BLaER1 treated with 17β-estradiol and CSF1 and Interleukin-3, amounts not matched to agents 10 nM and 100 nM (cell line): Measurements from ENCODE around the gene LRRC47.

Experiments
- H3K27ac ChIP-seq, 11 experiments: shearing (Covaris generic); formaldehyde crosslinking; 2 replicates each; pipeline ENCODE4 v1.8.1; 2022
- H3K27me3 ChIP-seq, 11 experiments: shearing (Covaris generic); formaldehyde crosslinking; 2 replicates each; pipeline ENCODE4 v1.8.1; 2022
- H3K36me3 ChIP-seq, 11 experiments: shearing (Covaris generic); formaldehyde crosslinking; 2 replicates each; pipeline ENCODE4 v1.8.1; 2022
- H3K4me1 ChIP-seq, 10 experiments: shearing (Covaris generic); formaldehyde crosslinking; 2 replicates each; pipeline ENCODE4 v1.8.1; 2022
- H3K4me2 ChIP-seq, 11 experiments: shearing (Covaris generic); formaldehyde crosslinking; 2 replicates each; pipeline ENCODE4 v1.8.1; 2022
- H3K4me3 ChIP-seq, 10 experiments: shearing (Covaris generic); formaldehyde crosslinking; 2 replicates each; pipeline ENCODE4 v1.8.1; 2022
- H3K9ac ChIP-seq, 11 experiments: shearing (Covaris generic); formaldehyde crosslinking; 2 replicates each; pipeline ENCODE4 v1.8.1; 2022
- H3K9me3 ChIP-seq, 11 experiments: shearing (Covaris generic); formaldehyde crosslinking; replicated peaks in 1 of 11; 2 replicates each; pipeline ENCODE4 v1.8.1; 2022
- H4K20me1 ChIP-seq, 11 experiments: shearing (Covaris generic); formaldehyde crosslinking; 2 replicates each; pipeline ENCODE4 v1.8.1; 2022
- Cebpa-rat ChIP-seq, 11 experiments: shearing (Covaris generic); IDR thresholded peaks; 2 replicates each; pipeline ENCODE4 v1.8.1; 2022

LRRC47 gene

GRCh38 chr1:3746389-3746829 lies 49.9 kb downstream of the LRRC47 start:
- peak overlapping the region; percentile 40 to 81 (median 73); a peak in 17 of 22 replicates for H3K27ac ChIP-seq
- H3K4me3 ChIP-seq, result peak overlapping the region; percentile 57 to 86 (median 76)
- no peaks in the 10 kb centered on the region for H3K9me3 ChIP-seq

DNA sequence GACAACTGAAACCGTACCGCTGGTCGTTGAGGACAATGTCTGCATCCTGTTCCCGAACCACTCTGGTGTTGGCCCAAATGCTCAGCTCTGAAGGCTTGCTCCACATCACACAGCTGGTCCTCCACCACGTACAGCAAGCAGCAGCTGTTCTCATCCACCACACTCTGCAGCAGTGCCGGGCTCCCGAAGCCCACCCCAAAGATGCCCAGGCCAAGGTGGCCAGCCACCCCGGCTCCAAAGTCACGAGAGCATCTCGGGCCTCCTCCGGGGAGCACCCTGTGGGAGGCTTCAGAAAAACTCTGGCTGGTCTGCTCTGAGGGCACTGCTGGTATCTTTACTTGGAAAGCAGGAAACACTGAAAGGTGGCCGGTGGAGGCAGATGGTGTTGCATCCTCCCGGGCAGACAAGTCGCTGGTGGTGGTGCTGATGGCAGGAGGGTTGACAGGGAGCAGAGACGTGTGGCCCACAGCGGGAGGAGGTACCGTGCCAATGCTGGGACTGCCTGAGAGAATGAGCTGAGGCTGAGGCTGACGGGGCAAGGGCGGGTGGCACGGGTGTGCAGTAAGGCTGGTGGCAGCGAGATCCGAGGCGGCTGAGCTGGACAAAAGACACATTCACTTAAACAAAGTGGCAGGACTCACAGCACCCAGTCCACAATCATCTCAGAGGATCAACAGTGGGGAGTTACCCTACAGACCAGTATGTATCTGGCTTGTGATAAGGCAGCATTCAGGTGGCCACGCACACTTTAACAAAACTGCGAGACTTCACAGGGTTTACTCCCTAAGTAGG lies 50.5 kb downstream of the LRRC47 start:
- peak overlapping the region in 9 of 10 experiments; percentile 57 to 86 (median 76); a peak in 11 of 20 replicates for H3K4me3 ChIP-seq
- H3K9me3 ChIP-seq, result no peaks in the 10 kb centered on the region
- peak overlapping the region; percentile 81 to 100 (median 99) for H3K4me2 ChIP-seq
- TF ChIP-seq Cebpa-rat (IDR thresholded peaks at IDR 0.05), result no peak
- H3K9ac ChIP-seq, result peak overlapping the region in 6 of 11 experiments; percentile 15 to 85 (median 84); a peak in 8 of 22 replicates
- peaks cover 20 to 44% (median 36%) of the 10 kb centered on the region in 10 experiments for H3K4me1 ChIP-seq
- no peaks in the 10 kb centered on the region for H3K27me3 ChIP-seq
- H3K36me3 ChIP-seq, result peaks cover 16 to 32% (median 22%) of the 10 kb centered on the region in 11 experiments
- peaks cover 0 to 38% (median 23%) of the 10 kb centered on the region in 11 experiments; a peak in 17 of 22 replicates for H4K20me1 ChIP-seq
- no peak overlapping the region; a peak in 1 of 22 replicates for H3K27ac ChIP-seq

More at GRCh38 chr1:3746389-3746829, 49.9 kb downstream of the LRRC47 start:
- Histone ChIP-seq H3K4me1 (peaks cover 20 to 44% (median 36%) of the 10 kb centered on the region in 10 experiments), H3K27me3 (no peaks in the 10 kb centered on the region), H4K20me1 (peaks cover 0 to 36% (median 23%) of the 10 kb centered on the region in 11 experiments; a peak in 17 of 22 replicates), H3K4me2 (peak overlapping the region; percentile 81 to 100 (median 99)), H3K36me3 (peaks cover 16 to 26% (median 18%) of the 10 kb centered on the region in 11 experiments), H3K9ac (peak overlapping the region; percentile 70 to 86 (median 84))
- no peak for TF ChIP-seq Cebpa-rat (IDR thresholded peaks at IDR 0.05)

DNA sequence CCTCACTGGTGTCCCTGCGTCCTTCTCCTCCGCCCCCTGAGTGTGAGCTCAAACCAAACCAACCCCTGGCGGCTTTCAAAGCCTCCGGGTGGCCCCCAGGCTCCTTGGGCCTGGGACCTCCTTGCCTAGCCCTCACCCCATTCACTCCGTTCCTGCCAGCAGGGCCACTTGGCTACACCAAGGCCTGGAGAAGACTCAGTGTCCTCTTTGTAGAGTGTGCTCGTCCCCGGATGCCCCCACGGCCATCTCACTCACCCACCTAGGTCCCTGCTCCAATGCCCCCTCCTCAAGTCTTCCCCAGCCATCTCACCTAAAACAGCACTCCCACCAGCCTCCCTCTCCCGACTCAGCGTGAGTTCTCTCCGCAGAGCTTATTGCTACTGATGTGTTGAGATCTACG lies 51.2 kb downstream of the LRRC47 start:
- peaks cover 22 to 40% (median 29%) of the 10 kb centered on the region in 11 experiments for H3K36me3 ChIP-seq
- no peak for TF ChIP-seq Cebpa-rat (IDR thresholded peaks at IDR 0.05)
- H3K27me3 ChIP-seq, result no peaks in the 10 kb centered on the region
- peaks cover 0 to 38% (median 23%) of the 10 kb centered on the region in 11 experiments; a peak in 17 of 22 replicates for H4K20me1 ChIP-seq
- no peaks in the 10 kb centered on the region for H3K9me3 ChIP-seq
- H3K4me2 ChIP-seq, result peak overlapping the region; percentile 81 to 100 (median 99); a peak in 21 of 22 replicates
- H3K4me3 ChIP-seq, result 0 out of 20 replicates have a peak overlapping the region, but pooled peaks of 1 of the 10 experiments have one; percentile 86
- H3K4me1 ChIP-seq, result peaks cover 20 to 44% (median 36%) of the 10 kb centered on the region in 10 experiments
- H3K9ac ChIP-seq, result peak overlapping the region in 7 of 11 experiments; percentile 25 to 41 (median 29); a peak in 3 of 22 replicates
- H3K27ac ChIP-seq, result no peak overlapping the region

DNA sequence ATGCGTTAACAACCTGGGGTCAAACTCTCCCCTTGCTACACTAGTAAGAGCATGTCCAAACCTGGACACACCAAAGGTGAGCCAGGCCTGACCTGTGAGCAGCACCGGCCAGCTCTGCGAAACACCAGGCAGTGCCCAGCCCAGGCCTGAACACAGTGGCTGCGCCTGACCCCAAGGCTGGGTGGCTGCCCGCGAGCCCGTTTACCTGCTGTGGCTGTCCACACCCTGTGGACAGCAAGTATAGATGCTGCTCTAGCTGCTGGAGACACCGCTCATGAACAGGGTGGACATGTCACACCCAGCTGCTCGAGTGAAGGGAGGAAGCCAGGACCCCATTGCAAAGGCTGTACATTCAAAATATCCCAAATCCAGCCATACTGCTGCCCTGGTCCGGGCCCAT lies 51.7 kb downstream of the LRRC47 start:
- peak overlapping the region; percentile 81 to 100 (median 99); a peak in 21 of 22 replicates for H3K4me2 ChIP-seq

GRCh38 chr1:3743826-3744225 lies 52.5 kb downstream of the LRRC47 start:
- H3K9me3 ChIP-seq, result no peaks in the 10 kb centered on the region
- TF ChIP-seq Cebpa-rat (IDR thresholded peaks at IDR 0.05), result no peak
- no peaks in the 10 kb centered on the region for H3K27me3 ChIP-seq
- H3K36me3 ChIP-seq, result peaks cover 31 to 52% (median 42%) of the 10 kb centered on the region in 11 experiments
- H3K4me1 ChIP-seq, result peaks cover 20 to 44% (median 36%) of the 10 kb centered on the region in 10 experiments
- no peak overlapping the region for H3K4me3 ChIP-seq
- H3K4me2 ChIP-seq, result 0 out of 22 replicates have a peak overlapping the region, but pooled peaks of 1 of the 11 experiments have one; percentile 10
- no peak overlapping the region for H3K27ac ChIP-seq
- H3K9ac ChIP-seq, result no peak overlapping the region
- peaks cover 0 to 38% (median 23%) of the 10 kb centered on the region in 11 experiments; a peak in 17 of 22 replicates for H4K20me1 ChIP-seq

More for the DNA sequence above, 51.7 kb downstream of the LRRC47 start:
- H3K4me3 ChIP-seq, result no peak overlapping the region
- H3K4me1 ChIP-seq, result peaks cover 20 to 44% (median 36%) of the 10 kb centered on the region in 10 experiments
- peaks cover 26 to 44% (median 33%) of the 10 kb centered on the region in 11 experiments for H3K36me3 ChIP-seq
- peaks cover 0 to 38% (median 23%) of the 10 kb centered on the region in 11 experiments; a peak in 17 of 22 replicates for H4K20me1 ChIP-seq
- peak overlapping the region in 7 of 11 experiments; percentile 25 to 41 (median 29); a peak in 3 of 22 replicates for H3K9ac ChIP-seq
- TF ChIP-seq Cebpa-rat (IDR thresholded peaks at IDR 0.05), result no peak
- H3K27ac ChIP-seq, result no peak overlapping the region
- no peaks in the 10 kb centered on the region for H3K9me3 ChIP-seq
- no peaks in the 10 kb centered on the region for H3K27me3 ChIP-seq

DNA sequence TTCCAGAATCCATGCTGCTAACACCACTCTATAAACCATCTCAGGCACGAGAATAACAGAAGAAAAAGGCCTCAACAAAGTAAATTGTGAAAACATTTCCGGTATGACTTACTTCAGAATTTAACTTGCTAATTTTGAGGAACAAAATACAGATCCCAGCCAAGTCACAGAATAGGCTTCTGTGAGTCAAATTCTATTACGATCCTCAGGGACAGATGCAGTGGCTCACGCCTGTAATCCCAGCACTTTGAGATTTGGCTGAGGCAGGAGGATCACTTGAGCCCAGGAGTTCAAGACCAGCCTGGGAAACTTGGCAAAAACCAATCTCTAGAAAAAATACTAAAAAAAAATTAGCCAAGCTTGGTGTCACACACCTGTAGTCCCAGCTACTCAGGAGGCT lies 52.9 kb downstream of the LRRC47 start:
- Histone ChIP-seq H3K27me3 (no peaks in the 10 kb centered on the region), H3K9ac (no peak overlapping the region), H3K9me3 (no peaks in the 10 kb centered on the region), H3K36me3 (peaks cover 35 to 56% (median 46%) of the 10 kb centered on the region in 11 experiments), H3K27ac (no peak overlapping the region), H3K4me2 (no peak overlapping the region), H4K20me1 (peaks cover 0 to 38% (median 23%) of the 10 kb centered on the region in 11 experiments; a peak in 17 of 22 replicates), H3K4me3 (no peak overlapping the region), H3K4me1 (peaks cover 20 to 44% (median 36%) of the 10 kb centered on the region in 10 experiments)
- TF ChIP-seq Cebpa-rat (IDR thresholded peaks at IDR 0.05), result no peak

DNA sequence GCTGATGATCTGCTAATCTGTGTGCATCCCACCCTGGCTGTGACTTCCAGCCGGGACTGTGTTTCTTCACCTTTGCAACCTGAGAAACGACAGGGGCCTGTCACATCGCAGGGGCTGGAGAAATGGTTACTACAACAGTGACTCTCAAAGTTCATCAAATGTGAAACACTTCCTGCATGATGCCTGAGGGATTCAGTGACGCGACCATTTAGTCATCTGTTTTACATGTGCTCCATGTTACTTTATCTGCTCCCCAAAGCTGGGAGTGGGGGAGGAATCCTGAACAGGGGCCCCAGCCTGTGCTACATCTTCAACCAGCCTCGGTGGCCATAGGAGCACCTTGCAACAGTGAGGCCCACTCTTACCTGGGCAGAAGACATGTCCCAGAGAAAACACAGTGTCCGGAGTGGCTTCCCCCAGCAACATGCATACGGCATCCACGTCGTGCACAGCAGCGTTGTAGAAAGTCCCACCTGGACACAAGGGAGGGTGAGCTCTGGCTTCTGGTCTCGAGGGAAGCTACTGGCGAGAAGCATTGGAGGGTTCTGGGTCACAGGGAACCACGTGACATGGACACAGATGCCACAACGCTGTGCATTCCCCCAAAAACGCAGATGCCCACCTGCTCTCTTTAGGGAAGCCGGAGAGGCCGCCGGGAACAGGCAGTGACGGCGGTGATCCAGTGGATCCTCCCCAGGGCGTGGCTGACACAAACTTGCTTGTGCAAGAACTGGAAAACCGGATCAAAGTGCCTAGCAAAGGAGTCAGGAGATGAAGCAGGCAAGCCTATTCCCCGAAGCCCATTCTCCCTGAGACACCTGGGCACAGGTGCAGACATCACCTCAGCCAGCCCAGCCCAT lies 53.6 kb downstream of the LRRC47 start:
- Histone ChIP-seq H3K9me3 (no peaks in the 10 kb centered on the region), H3K27me3 (no peaks in the 10 kb centered on the region), H3K4me2 (no peak overlapping the region), H3K4me1 (peaks cover 13 to 37% (median 30%) of the 10 kb centered on the region in 10 experiments), H4K20me1 (peaks cover 0 to 39% (median 23%) of the 10 kb centered on the region in 11 experiments; a peak in 17 of 22 replicates), H3K4me3 (no peak overlapping the region), H3K9ac (no peak overlapping the region), H3K27ac (no peak overlapping the region), H3K36me3 (peaks cover 42 to 64% (median 53%) of the 10 kb centered on the region in 11 experiments)
- TF ChIP-seq Cebpa-rat (IDR thresholded peaks at IDR 0.05), result no peak
